GM21737 (cell line): Measurements from ENCODE around the gene MAD1L1.
"Not testable (repeated sequence)": the region's sequence is repeated elsewhere in the genome, so short reads cannot be mapped to it uniquely, and the experiment has no call there.

ENCODE experiments used
- ATAC-seq: cut with Tn5 transposase; IDR thresholded peaks from one replicate; pipeline ENCODE4 v1.9.1; 2021; ENCODE audit warnings: mild to moderate bottlenecking, moderate library complexity; ENCODE audit not compliant: unreplicated experiment

Gene MAD1L1

GRCh38 chr7:2036786-2037185 lies 196.0 kb downstream of the MAD1L1 start:
- no peak for ATAC-seq

GRCh38 chr7:2036201-2036600 lies 196.5 kb downstream of the MAD1L1 start:
- not testable (repeated sequence) for ATAC-seq

GRCh38 chr7:2034291-2035201 lies 198.2 kb downstream of the MAD1L1 start:
- no peak for ATAC-seq

GRCh38 chr7:2033586-2034135 lies 199.1 kb downstream of the MAD1L1 start:
- ATAC-seq: no peak

- ATAC-seq: no peak
These were observed 199.8 kb downstream of the MAD1L1 start for GRCh38 chr7:2032876-2033407.

- ATAC-seq: no peak
These were observed 200.5 kb downstream of the MAD1L1 start for GRCh38 chr7:2032030-2032875.

- no peak for ATAC-seq
These were observed 201.3 kb downstream of the MAD1L1 start for GRCh38 chr7:2031451-2031845.

- no peak for ATAC-seq
These were observed 202.0 kb downstream of the MAD1L1 start for GRCh38 chr7:2030475-2031450.

- ATAC-seq: no peak
These were observed 202.8 kb downstream of the MAD1L1 start for GRCh38 chr7:2029936-2030335.

- ATAC-seq: no peak
These were observed 203.4 kb downstream of the MAD1L1 start for GRCh38 chr7:2029211-2029905.

- ATAC-seq: no peak
These were observed 204.0 kb downstream of the MAD1L1 start for GRCh38 chr7:2028733-2029132.

GRCh38 chr7:2025188-2025587 lies 207.6 kb downstream of the MAD1L1 start:
- no peak for ATAC-seq

GRCh38 chr7:2024567-2024918 lies 208.2 kb downstream of the MAD1L1 start:
- ATAC-seq: no peak

GRCh38 chr7:2023877-2024566 lies 208.7 kb downstream of the MAD1L1 start:
- ATAC-seq: no peak

- no peak for ATAC-seq
These were observed 210.0 kb downstream of the MAD1L1 start for GRCh38 chr7:2022737-2023250.

- no peak for ATAC-seq
These were observed 210.7 kb downstream of the MAD1L1 start for GRCh38 chr7:2022021-2022409.

- peak; percentile 59 for ATAC-seq
These were observed 212.8 kb downstream of the MAD1L1 start for GRCh38 chr7:2019711-2020511.

GRCh38 chr7:2019461-2019710 lies 213.4 kb downstream of the MAD1L1 start:
- ATAC-seq: no peak
